Measurements from ENCODE around the gene UGT1A6.

The UGT1A6 gene

DNA sequence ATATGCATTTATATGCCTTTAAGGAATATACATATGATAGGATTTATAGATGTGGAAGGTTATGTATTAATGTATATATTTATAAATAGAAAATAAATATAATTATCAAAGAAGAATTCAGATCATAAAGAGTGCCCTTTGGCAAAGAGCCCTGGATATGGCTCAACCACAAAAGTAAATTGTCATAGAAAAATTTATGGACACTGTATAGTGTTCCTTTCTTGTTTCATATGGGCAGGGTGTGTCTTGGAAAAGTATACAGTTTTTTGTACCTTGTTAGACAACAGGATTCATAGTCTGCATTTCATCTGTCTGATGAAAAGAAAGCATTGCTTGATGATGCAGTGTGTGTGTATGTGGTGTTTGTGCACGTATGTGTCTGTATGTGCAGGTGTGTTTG lies 8.1 kb upstream of the UGT1A6 start:
- TF ChIP-seq, protein P1, sequence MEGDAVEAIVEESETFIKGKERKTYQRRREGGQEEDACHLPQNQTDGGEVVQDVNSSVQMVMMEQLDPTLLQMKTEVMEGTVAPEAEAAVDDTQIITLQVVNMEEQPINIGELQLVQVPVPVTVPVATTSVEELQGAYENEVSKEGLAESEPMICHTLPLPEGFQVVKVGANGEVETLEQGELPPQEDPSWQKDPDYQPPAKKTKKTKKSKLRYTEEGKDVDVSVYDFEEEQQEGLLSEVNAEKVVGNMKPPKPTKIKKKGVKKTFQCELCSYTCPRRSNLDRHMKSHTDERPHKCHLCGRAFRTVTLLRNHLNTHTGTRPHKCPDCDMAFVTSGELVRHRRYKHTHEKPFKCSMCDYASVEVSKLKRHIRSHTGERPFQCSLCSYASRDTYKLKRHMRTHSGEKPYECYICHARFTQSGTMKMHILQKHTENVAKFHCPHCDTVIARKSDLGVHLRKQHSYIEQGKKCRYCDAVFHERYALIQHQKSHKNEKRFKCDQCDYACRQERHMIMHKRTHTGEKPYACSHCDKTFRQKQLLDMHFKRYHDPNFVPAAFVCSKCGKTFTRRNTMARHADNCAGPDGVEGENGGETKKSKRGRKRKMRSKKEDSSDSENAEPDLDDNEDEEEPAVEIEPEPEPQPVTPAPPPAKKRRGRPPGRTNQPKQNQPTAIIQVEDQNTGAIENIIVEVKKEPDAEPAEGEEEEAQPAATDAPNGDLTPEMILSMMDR (IDR thresholded peaks at IDR 0.05; ENCODE audit: borderline replicate concordance, insufficient read depth, low read depth, low read length): no peak
- H3K4me3 ChIP-seq (ENCODE audit: low read depth, low read length): no peak overlapping the region

DNA sequence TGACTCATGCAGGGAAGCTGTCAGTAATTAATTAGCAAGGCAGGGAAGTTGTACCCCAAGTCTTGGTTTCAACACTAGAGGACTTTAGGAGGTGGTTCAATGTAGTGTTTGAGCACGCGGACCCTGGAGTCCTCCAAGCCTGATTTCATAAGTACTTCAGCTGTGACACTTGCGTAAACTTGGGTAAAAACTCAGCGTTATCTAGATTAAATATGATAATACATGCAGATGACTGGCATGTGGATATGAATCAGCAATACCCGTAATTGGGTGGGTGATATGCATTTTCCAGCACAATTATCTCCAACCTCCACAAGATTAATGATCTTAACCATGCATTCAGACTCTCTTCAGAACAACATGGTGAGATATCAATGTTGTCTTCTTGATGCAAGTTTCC lies 5.8 kb upstream of the UGT1A6 start:
- no peak overlapping the region for H3K4me3 ChIP-seq (ENCODE audit: low read depth, low read length)
- TF ChIP-seq, protein P1 (IDR thresholded peaks at IDR 0.05; ENCODE audit: borderline replicate concordance, insufficient read depth, low read depth, low read length): no peak

DNA sequence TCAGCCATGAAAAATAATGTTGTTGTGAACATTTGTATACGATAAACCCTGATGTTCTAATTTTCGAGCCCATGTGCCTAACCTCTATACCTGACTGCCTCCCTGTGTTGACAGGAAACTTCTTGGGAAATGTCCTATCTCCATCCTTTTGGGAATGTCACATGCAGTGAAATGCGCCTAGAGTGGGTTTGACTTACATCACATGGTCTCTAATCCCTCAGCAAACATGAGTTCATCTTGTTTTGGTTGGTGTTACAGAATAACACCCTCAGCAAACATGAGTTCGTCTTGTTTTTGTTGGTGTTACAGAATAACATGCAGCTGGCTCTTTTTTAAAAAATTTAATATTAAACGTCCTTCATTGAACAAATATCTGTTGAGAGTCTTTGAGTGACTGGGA lies 4.3 kb upstream of the UGT1A6 start:
- no peak overlapping the region for H3K4me3 ChIP-seq (ENCODE audit: low read depth, low read length)
- TF ChIP-seq, protein P1 (IDR thresholded peaks at IDR 0.05; ENCODE audit: borderline replicate concordance, insufficient read depth, low read depth, low read length): no peak

GRCh38 chr2:233689031-233689430 lies 3.7 kb upstream of the UGT1A6 start:
- no peak overlapping the region for H3K4me3 ChIP-seq (ENCODE audit: low read depth, low read length)
- TF ChIP-seq, protein P1 (IDR thresholded peaks at IDR 0.05; ENCODE audit: borderline replicate concordance, insufficient read depth, low read depth, low read length): no peak

DNA sequence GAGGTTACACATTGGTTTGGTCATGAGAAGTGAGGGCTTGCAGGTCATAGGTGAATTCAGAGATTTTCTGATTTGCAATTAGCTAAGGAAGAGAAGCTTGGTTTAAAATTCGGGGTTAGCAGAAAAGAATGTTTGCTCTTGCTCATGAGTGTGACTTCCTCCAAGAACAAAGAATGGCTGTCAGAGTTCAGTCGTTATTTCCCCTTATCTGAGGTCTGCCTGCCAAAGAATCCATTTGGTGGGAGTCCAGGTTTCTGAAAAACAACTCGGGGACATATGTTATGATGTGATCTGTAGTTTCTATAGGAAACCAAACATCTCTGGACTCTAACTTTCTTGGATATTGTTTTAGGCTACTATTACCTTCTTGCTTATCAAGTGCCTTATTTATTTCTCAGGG lies 3.2 kb upstream of the UGT1A6 start:
- TF ChIP-seq, protein P1 (IDR thresholded peaks at IDR 0.05; ENCODE audit: borderline replicate concordance, insufficient read depth, low read depth, low read length): no peak
- H3K4me3 ChIP-seq (ENCODE audit: low read depth, low read length): no peak overlapping the region

DNA sequence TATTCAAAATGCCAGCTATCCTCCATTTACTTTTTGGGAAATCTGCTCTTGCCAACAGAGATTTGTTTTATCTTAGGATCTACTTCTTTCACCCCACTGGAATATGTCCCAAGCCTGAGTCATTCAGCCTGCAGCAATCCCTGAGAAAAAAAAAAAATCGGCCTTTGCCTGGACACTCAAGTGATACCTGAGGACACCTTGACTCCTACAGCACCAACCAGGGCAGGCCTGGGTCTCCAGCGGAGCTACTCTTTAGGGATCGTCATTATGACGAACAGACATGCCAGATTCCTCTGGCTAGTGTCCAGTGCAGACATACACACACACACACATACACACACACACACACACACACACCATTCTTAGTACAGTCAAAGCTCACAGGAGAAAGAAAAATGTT lies 2.2 kb upstream of the UGT1A6 start:
- TF ChIP-seq, protein P1 (IDR thresholded peaks at IDR 0.05; ENCODE audit: borderline replicate concordance, insufficient read depth, low read depth, low read length): no peak
- H3K4me3 ChIP-seq (ENCODE audit: low read depth, low read length): no peak overlapping the region

DNA sequence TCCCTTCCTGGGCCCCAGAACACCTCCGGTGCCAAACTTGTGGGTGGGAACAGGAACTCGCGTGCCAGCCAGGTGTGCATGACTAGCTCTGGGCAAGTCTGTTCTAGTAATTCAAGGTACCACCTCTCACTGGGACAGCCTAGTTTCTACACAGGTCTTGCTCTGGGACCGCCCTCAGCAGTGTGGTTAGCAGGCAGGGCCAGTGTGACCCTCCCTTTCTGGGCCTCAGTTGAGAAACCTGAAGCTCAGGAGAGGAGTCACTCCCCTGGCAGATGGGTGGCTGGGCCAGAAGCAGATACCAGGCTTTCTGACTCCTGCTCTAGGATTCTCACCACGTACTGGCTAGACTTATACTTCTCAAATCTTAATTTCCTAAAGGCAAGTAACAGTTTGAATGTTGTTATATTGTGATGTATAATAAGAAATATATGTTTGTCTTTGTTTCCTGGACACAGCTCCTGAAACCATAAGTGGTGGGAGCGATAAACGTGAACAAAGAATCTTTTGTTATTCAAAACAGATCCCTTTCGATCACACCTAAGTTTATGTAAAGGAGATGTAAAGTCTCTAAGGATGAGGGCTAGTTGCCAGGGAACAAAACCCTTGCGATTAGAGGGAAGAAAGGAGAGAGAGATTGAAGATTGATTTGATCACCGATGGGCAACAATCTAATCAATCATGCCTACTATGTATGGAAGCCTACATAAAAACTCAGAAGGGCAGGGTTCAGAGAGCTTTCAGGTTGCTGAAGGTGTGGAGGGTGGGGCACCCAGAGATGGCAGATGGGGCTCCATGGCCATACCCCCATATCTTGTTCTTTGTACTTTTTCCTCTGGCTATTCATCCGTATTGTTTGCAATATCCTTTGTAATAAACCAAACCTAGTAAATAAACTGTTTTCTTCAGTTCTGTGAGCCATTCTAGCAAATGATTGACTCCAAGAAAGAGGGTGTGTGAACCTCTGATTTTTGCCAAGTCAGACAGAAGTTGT lies 952 bp upstream of the UGT1A6 start:
- H3K4me3 ChIP-seq (ENCODE audit: low read depth, low read length): no peak overlapping the region
- TF ChIP-seq, protein P1 (IDR thresholded peaks at IDR 0.05; ENCODE audit: borderline replicate concordance, insufficient read depth, low read depth, low read length): no peak
